Raji (cell line): ENCODE data around the gene EXTL1.

Experiments
- POLR2A ChIP-seq: IDR thresholded peaks from 2 replicates; pipeline ENCODE4 v1.6.1; 2011; ENCODE audit warnings: low read depth, low read length, control low read depth; ENCODE audit not compliant: insufficient read depth

The EXTL1 gene

DNA sequence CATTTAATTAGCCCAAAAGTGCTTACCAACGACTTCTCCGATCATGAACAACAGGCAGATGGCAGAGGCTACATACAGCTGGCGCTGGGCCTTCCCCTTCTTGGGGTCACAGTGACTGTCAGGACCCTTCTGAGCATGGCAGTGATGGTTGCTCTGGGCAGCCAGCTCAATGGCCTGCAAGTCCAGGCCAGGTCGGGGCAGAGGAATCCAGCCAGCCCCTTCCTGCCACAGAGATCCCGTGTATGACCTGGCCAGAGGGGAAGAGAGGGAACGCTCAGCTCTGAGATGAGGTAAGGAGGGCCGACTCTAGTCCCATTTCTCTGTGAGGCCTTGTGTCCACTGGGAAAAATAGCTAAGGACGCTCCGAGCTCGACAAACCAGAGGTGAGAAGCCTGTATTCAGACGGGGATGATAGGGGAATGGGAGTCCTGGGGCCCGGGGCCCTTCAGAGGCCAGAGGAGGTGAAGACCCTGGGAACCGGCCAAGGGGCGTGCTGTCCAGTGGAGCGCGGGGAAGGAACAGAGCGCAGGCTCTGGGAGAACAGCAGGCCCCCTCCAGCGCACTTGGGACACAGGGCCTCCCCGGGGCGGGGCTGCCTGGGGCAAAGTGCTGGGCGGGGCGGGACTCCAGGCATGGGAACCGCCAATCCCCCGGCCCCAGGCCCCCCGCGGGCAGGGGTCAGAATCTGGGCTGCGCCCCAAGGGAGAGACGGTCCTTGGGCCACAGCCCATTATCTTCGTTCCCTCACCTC, 23.6 kb downstream of the EXTL1 start:
- TF ChIP-seq POLR2A = no peak

DNA sequence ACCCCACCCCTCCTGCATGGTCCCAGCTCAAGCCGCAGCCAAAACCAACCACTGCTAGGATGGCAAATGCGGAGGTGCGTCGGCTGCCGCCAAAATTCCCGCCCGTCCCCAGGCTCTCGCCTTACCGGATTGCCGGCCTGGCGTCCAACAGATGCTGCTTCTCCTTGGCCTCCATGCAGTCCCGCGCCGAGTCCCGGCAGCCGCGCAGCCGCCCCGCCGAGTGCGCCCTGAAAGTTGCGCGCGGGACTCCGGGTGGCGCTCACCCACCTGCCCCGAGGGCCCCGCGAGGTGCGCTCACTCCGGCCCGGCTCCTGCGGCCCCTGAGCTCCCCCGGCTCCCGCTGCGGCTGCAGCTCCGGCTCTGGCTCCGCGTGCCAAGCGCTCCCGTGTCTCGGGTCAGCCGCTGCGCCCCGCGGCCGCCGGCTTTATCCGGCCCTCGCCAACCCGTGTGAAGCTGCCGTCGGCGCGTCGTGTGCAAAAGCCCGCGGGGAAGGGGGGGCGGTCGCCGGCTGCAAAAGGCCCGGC, 24.2 kb downstream of the EXTL1 start, which contains the start of gene SLC30A2:
SLC30A2 (minus strand) TSS at position 397 of the 524 bp plus-strand sequence; CDS start at position 175, 222 bp downstream.
- TF ChIP-seq POLR2A = no peak

GRCh38 chr1:26046246-26047095, 24.9 kb downstream of the EXTL1 start:
- TF ChIP-seq POLR2A = no peak

- TF ChIP-seq POLR2A = no peak
Observed at GRCh38 chr1:26047278-26047874, 25.8 kb downstream of the EXTL1 start.

- TF ChIP-seq POLR2A = no peak
Observed at GRCh38 chr1:26049531-26050247, 28.1 kb downstream of the EXTL1 start.

DNA sequence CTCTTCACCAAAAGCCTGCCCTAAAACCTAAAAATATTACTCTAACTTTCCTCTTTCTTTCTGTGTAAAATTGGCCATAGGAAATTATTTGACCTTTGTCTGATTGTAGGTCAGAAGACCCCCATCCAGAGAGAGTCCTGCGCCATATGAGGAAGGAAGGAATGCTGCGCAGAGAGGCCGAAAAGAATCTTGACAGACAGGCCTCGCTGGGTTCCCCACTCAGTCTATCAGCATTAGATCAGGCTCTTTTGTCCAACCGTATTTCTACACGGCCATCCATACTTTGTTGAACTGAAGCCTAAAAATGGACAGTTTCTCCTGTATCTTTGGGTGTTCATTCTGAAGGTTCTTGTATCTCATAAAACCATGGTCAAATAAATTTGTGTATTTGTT, 28.7 kb downstream of the EXTL1 start:
- TF ChIP-seq POLR2A = no peak

DNA sequence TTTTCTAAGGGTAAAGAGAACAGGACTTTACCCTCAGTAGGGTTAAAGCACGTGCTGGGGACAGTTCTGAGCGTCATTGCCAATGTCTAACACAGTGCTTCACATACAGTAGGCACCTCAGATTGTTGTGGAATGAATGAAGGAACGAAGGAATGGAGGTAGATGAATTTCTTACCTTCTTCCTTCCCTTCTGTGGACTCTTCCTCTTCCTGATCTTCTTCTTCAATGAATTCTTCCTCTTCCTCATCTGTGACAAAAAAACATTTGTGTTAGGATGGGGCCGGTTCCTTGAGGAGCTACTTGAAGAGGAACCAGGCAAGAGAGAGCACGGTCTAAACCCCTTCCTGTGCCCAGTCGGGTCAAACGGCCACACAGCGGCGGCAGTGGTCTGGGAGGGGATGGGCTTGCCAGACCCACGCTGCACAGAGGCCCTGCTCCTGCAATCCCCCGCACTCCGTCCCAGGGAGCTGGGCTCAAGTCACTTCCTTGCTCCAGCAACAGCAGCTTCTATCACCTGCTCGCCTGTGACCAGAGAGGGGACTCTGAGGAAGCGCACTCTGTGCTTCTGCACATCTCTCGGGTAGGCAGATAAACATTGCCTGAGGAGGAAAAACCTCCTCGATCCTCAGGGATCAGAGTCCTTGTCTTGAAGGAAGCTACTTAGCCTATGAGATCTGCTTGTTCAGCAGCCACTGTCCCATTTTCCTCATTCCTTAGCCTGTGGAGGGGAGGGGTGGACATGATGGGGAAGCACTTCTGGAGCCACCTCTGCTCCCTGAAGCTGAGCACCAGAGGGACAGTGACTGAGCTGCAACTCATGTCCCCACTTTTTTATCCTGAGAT, 32.4 kb downstream of the EXTL1 start:
- TF ChIP-seq POLR2A = no peak

GRCh38 chr1:26055041-26055440, 33.5 kb downstream of the EXTL1 start:
- TF ChIP-seq POLR2A = no peak

DNA sequence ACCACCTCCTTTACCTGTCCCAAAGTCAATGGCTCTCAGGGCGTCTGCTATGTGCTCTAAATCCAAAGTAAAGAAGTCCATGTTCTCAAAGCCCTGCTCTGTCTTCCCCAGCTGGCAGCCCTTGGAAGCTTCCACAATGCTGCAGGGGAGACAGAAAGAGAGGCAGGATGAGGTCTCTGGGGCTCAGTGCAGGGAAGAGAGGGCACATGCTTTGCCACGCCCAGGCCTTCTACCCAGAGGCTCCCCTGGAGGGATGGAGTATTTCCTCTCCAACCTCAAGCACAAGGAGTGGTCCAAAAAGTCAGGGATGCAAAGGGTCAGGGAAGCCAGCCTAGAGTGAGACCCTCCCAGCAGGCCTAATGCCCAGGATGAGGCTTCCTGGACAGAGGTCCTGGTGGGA, 35.6 kb downstream of the EXTL1 start:
- no peak for TF ChIP-seq POLR2A

DNA sequence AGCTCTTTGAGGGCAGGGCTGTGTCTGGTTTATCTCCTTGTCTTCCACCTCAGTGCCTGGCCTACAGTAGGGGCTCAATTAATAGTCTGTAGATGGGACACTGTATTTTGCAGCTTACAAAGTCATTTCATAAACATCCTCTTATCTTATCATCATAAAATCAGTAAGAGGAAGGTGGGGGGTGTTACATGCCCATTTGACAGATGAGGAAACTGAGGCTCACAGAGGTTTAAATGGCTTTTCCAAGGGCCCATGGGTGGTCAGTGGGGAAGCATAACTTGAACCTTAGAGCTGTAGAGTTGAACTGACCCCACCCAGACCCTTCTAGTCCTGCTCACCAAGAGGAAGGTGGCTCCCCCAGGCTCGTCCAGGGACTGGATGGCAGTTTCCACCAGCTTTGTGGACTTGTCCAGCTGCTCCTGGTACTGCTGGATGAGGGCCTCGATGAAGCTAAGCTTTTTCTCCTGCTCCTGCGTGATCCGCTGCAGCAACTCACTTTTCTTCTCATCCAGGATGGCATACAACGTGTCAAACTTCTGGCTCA, 36.5 kb downstream of the EXTL1 start:
- no peak for TF ChIP-seq POLR2A

- no peak for TF ChIP-seq POLR2A
Observed at GRCh38 chr1:26059906-26060305, 38.3 kb downstream of the EXTL1 start.

GRCh38 chr1:26060832-26061574, 39.4 kb downstream of the EXTL1 start:
- TF ChIP-seq POLR2A = no peak

DNA sequence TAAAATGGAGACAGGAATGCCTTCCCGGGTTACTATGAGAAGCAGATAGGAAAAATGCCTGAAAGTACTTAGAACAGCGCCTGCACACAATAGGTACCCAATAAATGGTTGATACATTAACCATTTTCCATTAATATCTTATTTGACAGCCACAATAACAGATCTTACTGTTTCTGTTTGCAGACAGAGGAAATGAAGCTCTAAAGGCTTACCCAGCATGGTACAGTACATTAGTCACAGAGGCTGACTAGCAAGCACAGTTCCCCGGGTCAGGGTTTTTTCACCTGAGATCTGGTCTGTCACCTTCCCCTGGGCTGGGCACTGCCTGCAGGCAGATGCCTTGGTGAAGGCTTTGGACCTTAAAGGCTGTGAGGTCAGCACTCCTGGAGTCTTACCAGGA, 43.0 kb downstream of the EXTL1 start:
- TF ChIP-seq POLR2A = no peak
